Cortex of kidney (tissue), 1 donor: ENCODE data around the gene SCPEP1.
"Not testable (repeated sequence)": the region's sequence is repeated elsewhere in the genome, so short reads cannot be mapped to it uniquely, and the experiment has no call there.

Source experiments
- DNase-seq: peaks from one replicate; lab custom pipeline; 2025; lab: John Stamatoyannopoulos, UW

The SCPEP1 gene

GRCh38 chr17:56977673-56978395 is at the start of gene SCPEP1:
Gene SCPEP1 (plus strand): TSS chr17:56978131. CDS start chr17:56978160, 29 bp downstream.
- DNase-seq: no peak

- DNase-seq: no peak
Measured at GRCh38 chr17:56928586-56928985, 49.3 kb upstream of the SCPEP1 start.

- DNase-seq: no peak
Measured at GRCh38 chr17:56929362-56929969, 48.5 kb upstream of the SCPEP1 start.

- DNase-seq: no peak
Measured at GRCh38 chr17:56930739-56931337, 47.1 kb upstream of the SCPEP1 start.

- DNase-seq: no peak
Measured at GRCh38 chr17:56933151-56933745, 44.7 kb upstream of the SCPEP1 start.

GRCh38 chr17:56933868-56934267 is 44.1 kb upstream of the SCPEP1 start:
- no peak for DNase-seq

GRCh38 chr17:56934280-56934679 is 43.7 kb upstream of the SCPEP1 start:
- no peak for DNase-seq

GRCh38 chr17:56935461-56935860 is 42.5 kb upstream of the SCPEP1 start:
- no peak for DNase-seq

- no peak for DNase-seq
Measured at GRCh38 chr17:56936697-56937322, 41.1 kb upstream of the SCPEP1 start.

- DNase-seq: no peak
Measured at GRCh38 chr17:56937687-56938086, 40.2 kb upstream of the SCPEP1 start.

GRCh38 chr17:56938206-56938605 is 39.7 kb upstream of the SCPEP1 start:
- DNase-seq: not testable (repeated sequence)

GRCh38 chr17:56939869-56940484 is 38.0 kb upstream of the SCPEP1 start:
- DNase-seq: no peak

- no peak for DNase-seq
Measured at GRCh38 chr17:56943505-56944125, 34.3 kb upstream of the SCPEP1 start.

GRCh38 chr17:56945938-56946505 is 31.9 kb upstream of the SCPEP1 start:
- no peak for DNase-seq

GRCh38 chr17:56947741-56948140 is 30.2 kb upstream of the SCPEP1 start:
- DNase-seq: no peak

GRCh38 chr17:56948491-56948890 is 29.4 kb upstream of the SCPEP1 start:
- DNase-seq: no peak

- no peak for DNase-seq
Measured at GRCh38 chr17:56949595-56949994, 28.3 kb upstream of the SCPEP1 start.

GRCh38 chr17:56956992-56957391 is 20.9 kb upstream of the SCPEP1 start:
- DNase-seq: no peak

GRCh38 chr17:56960596-56961538 is 17.1 kb upstream of the SCPEP1 start, which contains the start of gene COIL:
Gene COIL (minus strand): TSS chr17:56961050. CDS start chr17:56961019, 31 bp downstream.
- peak; percentile 26 for DNase-seq

GRCh38 chr17:56965241-56965640 is 12.7 kb upstream of the SCPEP1 start:
- DNase-seq: not testable (repeated sequence)
